ENCODE data around the gene ANKRD28. TPM values are rescaled to one million over a fixed set of nuclear protein-coding genes. Genes with fewer than 3 reads are reported as not detected.
"Not testable (repeated sequence)": the region's sequence is repeated elsewhere in the genome, so short reads cannot be mapped to it uniquely, and the experiment has no call there.

The ANKRD28 gene
- total and polyA plus RNA-seq, 2 of the 4 experiments (the other 2 are of a cell fraction): 52.6 to 211 TPM

GRCh38 chr3:15813079-15813478 lies 15.3 kb upstream of the ANKRD28 start:
- WGBS, 2 experiments (ENCODE audit: extremely low coverage in 2 of 2, insufficient read length in 1 of 2): no CpG with 5 or more reads among the region's 5 CpGs
- H3K18ac ChIP-seq (ENCODE audit: low read depth, low read length); H4K20me1 ChIP-seq (ENCODE audit: insufficient read depth, low read length); H4K8ac ChIP-seq (ENCODE audit: low read depth in 2 of 2, low read length in 2 of 2); H3K4me2 ChIP-seq (ENCODE audit: low read depth, low read length); H2BK120ac ChIP-seq (ENCODE audit: low read depth, low read length); H2AK9ac ChIP-seq (replicated peaks; ENCODE audit: low read depth, low read length, poor library complexity); H2BK15ac ChIP-seq (ENCODE audit: low read depth, low read length); H4K5ac ChIP-seq (ENCODE audit: low read depth, low read length); H4K91ac ChIP-seq (ENCODE audit: insufficient read depth, low read depth, low read length); H3K9ac ChIP-seq (ENCODE audit: low read depth, low read length); H3K27ac ChIP-seq (ENCODE audit: insufficient read depth, low read length); H3K23ac ChIP-seq (ENCODE audit: low read depth, low read length); H2BK5ac ChIP-seq (ENCODE audit: low read depth, low read length, poor library complexity, severe bottlenecking); H3K14ac ChIP-seq (replicated peaks; ENCODE audit: low read depth, low read length); H3K4me3 ChIP-seq (ENCODE audit: insufficient read depth, low read depth, low read length); BruUV-seq (replicated peaks); H3K9me1 ChIP-seq (ENCODE audit: insufficient read depth, low read length); H2AFZ ChIP-seq (replicated peaks; ENCODE audit: low read length, poor library complexity); H2BK20ac ChIP-seq (ENCODE audit: low read depth, low read length); ATAC-seq (ENCODE audit: low read depth); H3K4ac ChIP-seq (ENCODE audit: low read depth, low read length); H3K36me3 ChIP-seq (ENCODE audit: control insufficient read depth, insufficient read depth, low read length); H3K9me3 ChIP-seq (ENCODE audit: control insufficient read depth, insufficient read depth, low read length); dilution Hi-C loops (cut with HindIII; ENCODE audit: low sequenced_read_pairs, unreplicated experiment); H3K56ac ChIP-seq (ENCODE audit: extremely low read depth, insufficient read depth, low read length); H3K4me1 ChIP-seq (ENCODE audit: control insufficient read depth, insufficient read depth, low read length); POLR2A ChIA-PET (ENCODE audit: unreplicated experiment); DNase-seq; H3K27me3 ChIP-seq (ENCODE audit: control insufficient read depth, insufficient read depth, low read length): not testable (repeated sequence)
- CTCF ChIA-PET: interaction anchor here (0.7 to 1.4 kb wide), 3 partner anchors 183 to 493 kb away, joined by 3 to 8 read pairs (median 4); no protein-coding TSS in a partner anchor
- Histone ChIP-seq H2AK5ac (ENCODE audit: low read depth, low read length) (0 out of 2 replicates have a peak overlapping the region, but pooled peaks have one; percentile 33), H3K79me1 (ENCODE audit: low read depth in 1 of 2, low read length in 2 of 2) (peaks cover 26 to 32% of the 10 kb centered on the region in 2 experiments)
- in situ Hi-C loops (cut with MboI; ENCODE audit: low sequenced_read_pairs) (loop anchor here (10.0 kb wide), 1 partner anchor 372 kb away; no protein-coding TSS in a partner anchor), intact Hi-C loops (cut with micrococcal nuclease) (loop anchor here (2.0 to 5.0 kb wide), 2 partner anchors 120 to 386 kb away; partner anchors contain the start of genes EAF1 and METTL6)

All from IMR-90 (cell line).